Measurements from ENCODE around the gene CFAP20DC. TPM values are rescaled to one million over a fixed set of nuclear protein-coding genes. Genes with fewer than 3 reads are reported as not detected.

CFAP20DC gene
- total RNA-seq, 1 donor from 2014 or later = not detected

- no peaks in the 10 kb centered on the region for H3K27me3 ChIP-seq (ENCODE audit: low read depth)
- H3K4me3 ChIP-seq = no peak overlapping the region
- H3K36me3 ChIP-seq = no peaks in the 10 kb centered on the region
- intact Hi-C loops (cut with micrococcal nuclease) = no loop called here
- peaks cover 10% of the 10 kb centered on the region for H3K9me3 ChIP-seq (replicated peaks)
- no peak overlapping the region for H3K27ac ChIP-seq (replicated peaks)
- DNase-seq = no peak
- H3K4me1 ChIP-seq = no peaks in the 10 kb centered on the region
- TF ChIP-seq CTCF (IDR thresholded peaks at IDR 0.05; ENCODE audit: borderline replicate concordance) = no peak
Measured at GRCh38 chr3:58965865-58966264, 84.0 kb downstream of the CFAP20DC start.

- peaks cover 18% of the 10 kb centered on the region for H3K9me3 ChIP-seq (replicated peaks)
- no peak for TF ChIP-seq CTCF (IDR thresholded peaks at IDR 0.05; ENCODE audit: borderline replicate concordance)
- intact Hi-C loops (cut with micrococcal nuclease) = no loop called here
- no peak for DNase-seq
- no peak overlapping the region for H3K4me3 ChIP-seq
- H3K36me3 ChIP-seq = no peaks in the 10 kb centered on the region
- H3K27ac ChIP-seq (replicated peaks) = no peak overlapping the region
- no peaks in the 10 kb centered on the region for H3K4me1 ChIP-seq
- no peaks in the 10 kb centered on the region for H3K27me3 ChIP-seq (ENCODE audit: low read depth)
Measured at GRCh38 chr3:58963928-58964503, 85.8 kb downstream of the CFAP20DC start.

- no peak for TF ChIP-seq CTCF (IDR thresholded peaks at IDR 0.05; ENCODE audit: borderline replicate concordance)
Measured at GRCh38 chr3:58962816-58963215, 87.0 kb downstream of the CFAP20DC start.

GRCh38 chr3:58962040-58962651 is 87.7 kb downstream of the CFAP20DC start:
- no peak overlapping the region for H3K4me3 ChIP-seq
- peaks cover 14% of the 10 kb centered on the region for H3K9me3 ChIP-seq (replicated peaks)
- DNase-seq = no peak
- no peaks in the 10 kb centered on the region for H3K27me3 ChIP-seq (ENCODE audit: low read depth)
- no peak for TF ChIP-seq CTCF (IDR thresholded peaks at IDR 0.05; ENCODE audit: borderline replicate concordance)
- H3K27ac ChIP-seq (replicated peaks) = no peak overlapping the region
- intact Hi-C loops (cut with micrococcal nuclease) = no loop called here
- no peaks in the 10 kb centered on the region for H3K36me3 ChIP-seq
- H3K4me1 ChIP-seq = no peaks in the 10 kb centered on the region

More at GRCh38 chr3:58962816-58963215, 87.0 kb downstream of the CFAP20DC start:
- Histone ChIP-seq H3K27me3 (ENCODE audit: low read depth) (no peaks in the 10 kb centered on the region), H3K4me1 (no peaks in the 10 kb centered on the region), H3K4me3 (no peak overlapping the region), H3K36me3 (no peaks in the 10 kb centered on the region), H3K27ac (replicated peaks) (no peak overlapping the region), H3K9me3 (replicated peaks) (peaks cover 15% of the 10 kb centered on the region)
- DNase-seq = no peak
- intact Hi-C loops (cut with micrococcal nuclease) = no loop called here

GRCh38 chr3:58955308-58955707 is 94.5 kb downstream of the CFAP20DC start:
- Histone ChIP-seq H3K9me3 (replicated peaks) (peaks cover 6% of the 10 kb centered on the region), H3K4me3 (no peak overlapping the region), H3K27me3 (ENCODE audit: low read depth) (no peaks in the 10 kb centered on the region), H3K36me3 (no peaks in the 10 kb centered on the region), H3K4me1 (no peaks in the 10 kb centered on the region), H3K27ac (replicated peaks) (no peak overlapping the region)
- no peak for DNase-seq
- intact Hi-C loops (cut with micrococcal nuclease) = no loop called here
- TF ChIP-seq CTCF (IDR thresholded peaks at IDR 0.05; ENCODE audit: borderline replicate concordance) = no peak
